Pancreas (tissue), 10 donors: ENCODE measurements around the gene BCL2. TPM values are rescaled to one million over a fixed set of nuclear protein-coding genes. Genes with fewer than 3 reads are reported as not detected.

ENCODE experiments used
- ATAC-seq, 4 donors: fragments of 200-7000 bp; cut with Tn5 transposase; one replicate each; pipeline versions ENCODE4 v1.8.0 to v1.9.1; 2020; ENCODE audit warnings: mild to moderate bottlenecking in 4 of 4, moderate library complexity in 4 of 4
- DNase-seq, 6 donors: peaks; one replicate each; pipeline ENCODE4 v3.0.0-alpha.2; 2020
- FAIRE-seq: peaks from 2 replicates; lab custom pipeline; 2012; peaks lifted over from hg19 to GRCh38; lab: Jason Lieb, UNC
- H3K27ac ChIP-seq, 4 donors: fragments of 200-600 bp; sonication (generic); 1 replicate in 3 of 4; 2 replicates in 1 of 4; pipeline versions ENCODE4 v1.5.0 to v1.8.0; 2020
- H3K27me3 ChIP-seq, 4 donors: fragments of 200-600 bp; one replicate each; pipeline ENCODE4 v1.8.0; 2021
- H3K36me3 ChIP-seq, 3 donors: fragments of 200-600 bp; sonication (generic) in 1 of 3; one replicate each; pipeline versions ENCODE4 v1.5.0 to v1.8.0; 2020 to 2021
- H3K4me1 ChIP-seq, 3 donors: fragments of 200-600 bp; one replicate each; pipeline ENCODE4 v1.8.0; 2021
- H3K4me3 ChIP-seq, 4 donors: fragments of 200-600 bp; sonication (generic) in 2 of 4; one replicate each; pipeline versions ENCODE4 v1.5.0 to v1.8.0; 2020 to 2021
- H3K9me3 ChIP-seq, 4 donors: fragments of 200-600 bp; one replicate each; pipeline ENCODE4 v1.8.0; 2021
- CTCF ChIP-seq, 4 donors: fragments of 200-600 bp; sonication (generic) in 3 of 4; IDR thresholded peaks; one replicate each; pipeline versions ENCODE4 v1.5.0 to v1.8.0; 2021; ENCODE audit warnings: antibody characterized with exemption in 4 of 4
- WGBS, 2 donors: extraction: QIAGEN DNeasy Blood & Tissue Kit; methylation state at CpG; one replicate each; pipeline ENCODE4 v1.1.7; 2013; 5-methylcytosine and 5-hydroxymethylcytosine counted together
- intact Hi-C, 3 donors: fragments of 100-400 bp; cut with DNase I; formaldehyde crosslinking; loops; one replicate each; pipeline versions ENCODE4 v1.11.1 to v1.14.2; 2022
- polyA plus RNA-seq, 2 donors: library from polyadenylated mRNA; stranded (reverse); fragments of 200-250 nt; gene quantifications; one replicate each; pipeline ENCODE4 v1.2.3, GENCODE V29; 2013
- total RNA-seq, 6 donors: library from RNA; stranded (reverse); fragmentation: NEBNext Ultra II Directional in 4 of 6; extraction: Animal tissue kit (Norgen Biotek cat#: 25700) in 4 of 6; gene quantifications; one replicate each; pipeline versions ENCODE4 v1.2.1 to v1.2.4, GENCODE V29; 2021 to 2023
- donor health status: healthy with polysubstance abuse.
- donor health status: DM: no; HTN: no; CAD: no; lungs with moderate emphysema.
- donor health status: DM: no; HTN: no; CAD: no.
- donor health status: control.
- donor health status: control.
- donor health status: Bipolar disorder and iron deficiency.
- donor health status: DM: yes; HTN: yes; CAD: no.
- donor health status: DM: no; HTN: no; CAD: no.
- donor health status: DM: no; HTN: no; CAD: no.
- donor health status: DM: yes; HTN: yes; CAD: no.

BCL2 gene
- total and polyA plus RNA-seq, 8 donors: 1.9 to 9.0 (median 4.2) TPM

DNA sequence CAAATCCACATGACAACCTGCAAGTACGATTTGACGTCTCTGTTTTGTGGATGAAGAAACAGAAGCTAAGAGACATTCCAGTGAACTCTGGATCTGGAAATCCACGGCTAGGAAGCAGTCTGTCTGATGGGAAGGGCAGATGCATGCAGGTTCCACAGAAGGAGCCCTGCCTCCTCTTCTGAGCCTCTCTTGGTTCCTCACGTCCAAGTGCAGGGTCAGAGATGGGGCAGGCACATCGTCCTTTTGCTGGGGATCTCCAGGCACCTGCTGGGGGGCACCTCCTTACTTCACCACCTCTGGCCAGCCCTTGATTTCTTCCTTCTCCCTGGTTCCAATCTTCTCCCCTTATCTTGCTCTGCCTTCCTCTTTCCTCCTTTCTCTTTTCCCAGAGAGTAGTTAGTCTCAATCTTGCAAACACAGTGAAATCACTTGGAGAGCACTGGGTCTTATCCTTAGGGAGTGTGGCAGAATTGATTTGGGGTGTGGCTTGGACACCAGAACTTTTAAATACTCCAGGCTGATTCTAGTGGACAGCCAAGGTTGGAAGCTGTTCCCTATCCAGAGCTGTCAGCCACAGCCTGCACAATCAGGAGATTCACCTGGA, 137.8 kb downstream of the BCL2 start:
- no peaks in the 10 kb centered on the region for H3K9me3 ChIP-seq
- no peak for TF ChIP-seq CTCF (IDR thresholded peaks at IDR 0.05)
- FAIRE-seq (no peak), ATAC-seq (no peak), DNase-seq (no peak)
- H3K36me3 ChIP-seq: no peaks in the 10 kb centered on the region
- H3K27me3 ChIP-seq: no peaks in the 10 kb centered on the region
- WGBS, 2 donors: 41 to 68% methylated on average over 5 of the region's 5 CpGs
- intact Hi-C loops: no loop called here
- H3K4me3 ChIP-seq: no peak overlapping the region
- H3K4me1 ChIP-seq: peaks cover 0 to under 1% (median 0%) of the 10 kb centered on the region in 3 donors
- no peak overlapping the region for H3K27ac ChIP-seq

GRCh38 chr18:63180971-63181376, 138.6 kb downstream of the BCL2 start:
- ATAC-seq (no peak), DNase-seq (no peak), FAIRE-seq (no peak)
- TF ChIP-seq CTCF (IDR thresholded peaks at IDR 0.05): no peak
- Histone ChIP-seq H3K9me3 (no peaks in the 10 kb centered on the region), H3K4me3 (no peak overlapping the region), H3K27me3 (no peaks in the 10 kb centered on the region), H3K36me3 (no peaks in the 10 kb centered on the region), H3K27ac (no peak overlapping the region), H3K4me1 (no peaks in the 10 kb centered on the region)
- intact Hi-C loops: no loop called here
- WGBS, 2 donors: 71 to 85% methylated on average over 5 of the region's 5 CpGs

DNA sequence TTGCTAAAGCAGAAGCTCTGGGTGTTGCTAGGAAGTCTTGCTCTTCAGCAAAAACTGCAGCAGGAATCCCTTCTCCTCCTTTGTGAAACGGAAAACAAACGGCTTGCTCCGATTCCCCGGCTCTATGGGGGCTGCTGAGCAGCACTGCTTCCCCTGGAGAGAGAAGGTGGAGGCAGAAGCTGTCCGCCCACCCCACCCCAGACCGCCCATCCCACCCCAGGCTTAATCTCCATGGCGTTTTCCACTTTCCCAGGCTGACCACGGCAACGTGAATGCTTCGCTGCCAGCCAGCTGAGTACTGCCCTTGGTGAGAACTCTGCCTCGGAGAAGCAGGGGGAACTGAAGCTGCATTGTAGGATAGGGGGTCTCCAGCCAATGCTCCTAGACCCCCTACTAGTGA, 139.2 kb downstream of the BCL2 start:
- no peak for TF ChIP-seq CTCF (IDR thresholded peaks at IDR 0.05)
- intact Hi-C loops: no loop called here
- no peaks in the 10 kb centered on the region for H3K27me3 ChIP-seq
- H3K4me3 ChIP-seq: no peak overlapping the region
- no peak for ATAC-seq
- H3K36me3 ChIP-seq: no peaks in the 10 kb centered on the region
- FAIRE-seq: no peak
- WGBS, 2 donors: 59 to 78% methylated on average over 11 of the region's 11 CpGs
- no peak for DNase-seq
- H3K4me1 ChIP-seq: no peaks in the 10 kb centered on the region
- no peak overlapping the region for H3K27ac ChIP-seq
- no peaks in the 10 kb centered on the region for H3K9me3 ChIP-seq

DNA sequence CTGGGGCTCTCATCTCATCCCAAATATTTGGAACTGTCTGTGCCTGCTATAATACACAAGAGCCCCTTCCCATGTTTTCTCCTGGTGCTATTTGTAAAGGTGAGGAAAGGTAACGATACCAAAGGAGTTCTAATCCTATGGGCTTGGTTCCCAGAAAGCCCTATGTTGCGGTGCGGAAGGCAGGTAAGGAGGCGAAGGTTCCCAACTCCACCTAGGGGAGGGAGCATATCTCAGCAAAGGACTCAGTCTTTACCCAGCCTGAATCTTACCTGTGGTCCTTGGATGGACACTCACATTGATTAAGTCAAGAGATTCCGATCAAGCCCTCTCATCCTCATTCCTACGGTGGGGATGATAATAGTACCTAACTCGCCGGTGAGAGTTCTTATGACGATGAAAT, 140.1 kb downstream of the BCL2 start:
- no peaks in the 10 kb centered on the region for H3K9me3 ChIP-seq
- H3K36me3 ChIP-seq: no peaks in the 10 kb centered on the region
- WGBS, 2 donors: 88 to 96% methylated on average over 9 of the region's 9 CpGs
- intact Hi-C loops: no loop called here
- H3K4me3 ChIP-seq: no peak overlapping the region
- DNase-seq (no peak), ATAC-seq (no peak), FAIRE-seq (no peak)
- no peak for TF ChIP-seq CTCF (IDR thresholded peaks at IDR 0.05)
- no peaks in the 10 kb centered on the region for H3K4me1 ChIP-seq
- no peaks in the 10 kb centered on the region for H3K27me3 ChIP-seq
- peak overlapping the region in 2 of 4 donors; percentile 70 to 76 for H3K27ac ChIP-seq

- WGBS, 2 donors: 86 to 90% methylated on average over 2 of the region's 2 CpGs
- ATAC-seq (no peak), DNase-seq (no peak), FAIRE-seq (no peak)
- no peak for TF ChIP-seq CTCF (IDR thresholded peaks at IDR 0.05)
- Histone ChIP-seq H3K27me3 (no peaks in the 10 kb centered on the region), H3K4me3 (no peak overlapping the region), H3K9me3 (no peaks in the 10 kb centered on the region), H3K4me1 (no peaks in the 10 kb centered on the region), H3K27ac (peak overlapping the region in 2 of 4 donors; percentile 70 to 76), H3K36me3 (no peaks in the 10 kb centered on the region)
- intact Hi-C loops: no loop called here
Observed at GRCh38 chr18:63178971-63179370, 140.6 kb downstream of the BCL2 start.
